OCI-LY7 (cell line): ENCODE results near the gene F8A1. TPM values are rescaled to one million over a fixed set of nuclear protein-coding genes. Genes with fewer than 3 reads are reported as not detected.
"Not testable (repeated sequence)": the region's sequence is repeated elsewhere in the genome, so short reads cannot be mapped to it uniquely, and the experiment has no call there.

ENCODE experiments used
- BruUV-seq: library from RNA; stranded (reverse); fragments of 400-500 nt; replicated peaks from 2 replicates; lab custom pipeline; 2021; lab: Mats Ljungman, UMichigan
- CTCF ChIA-PET: fragments of 300-600 bp; sonication (Branson Sonifier 250); formaldehyde crosslinking; loops from one replicate; lab custom pipeline; 2022; ENCODE audit warnings: antibody characterized with exemption; ENCODE audit not compliant: unreplicated experiment; lab: Charles Lee
- POLR2A ChIA-PET: fragments of 300-600 bp; sonication (Branson Sonifier 250); formaldehyde crosslinking; loops from one replicate; lab custom pipeline; 2022; ENCODE audit warnings: antibody characterized with exemption; lab: Charles Lee
- DNase-seq: peaks from one replicate; pipeline ENCODE4 v3.0.0-alpha.2; 2015; ENCODE audit warnings: low spot score
- H2AFZ ChIP-seq: fragments of 200-600 bp; sonication (generic), shearing (Covaris generic); 2 replicates; pipeline ENCODE4 v1.6.1; 2014; ENCODE audit warnings: mild to moderate bottlenecking, antibody characterized with exemption, low read length, moderate library complexity
- H3K27ac ChIP-seq: fragments of 200-600 bp; sonication (generic); 2 replicates; pipeline ENCODE4 v1.5.1; 2014; ENCODE audit warnings: mixed run types, low read depth, mild to moderate bottlenecking, moderate library complexity, low read length, inconsistent platforms; ENCODE audit not compliant: poor library complexity, severe bottlenecking
- H3K36me3 ChIP-seq: fragments of 200-600 bp; sonication (generic); 2 replicates; pipeline ENCODE4 v1.6.1; 2014; ENCODE audit warnings: mild to moderate bottlenecking, antibody characterized with exemption, low read length, moderate library complexity, mixed read lengths; ENCODE audit not compliant: insufficient read depth
- H3K4me1 ChIP-seq: fragments of 200-600 bp; sonication (generic); 2 replicates; pipeline ENCODE4 v1.5.1; 2014; ENCODE audit warnings: mild to moderate bottlenecking, low read length; ENCODE audit not compliant: insufficient read depth, poor library complexity, severe bottlenecking
- H3K4me2 ChIP-seq: fragments of 200-600 bp; sonication (generic); 2 replicates; pipeline ENCODE4 v1.6.1; 2014; ENCODE audit warnings: mild to moderate bottlenecking, low read length
- H3K4me3 ChIP-seq: fragments of 200-600 bp; sonication (generic); 2 replicates; pipeline ENCODE4 v1.5.1; 2014; ENCODE audit warnings: mild to moderate bottlenecking, low read depth, low read length; ENCODE audit not compliant: poor library complexity, severe bottlenecking
- H3K79me2 ChIP-seq: fragments of 200-600 bp; sonication (generic); 2 replicates; pipeline ENCODE4 v1.6.1; 2016; ENCODE audit warnings: low read depth, mild to moderate bottlenecking, low read length, moderate library complexity, mixed read lengths; ENCODE audit not compliant: insufficient read depth
- H3K9me2 ChIP-seq: fragments of 200-600 bp; sonication (generic); 2 replicates; pipeline ENCODE4 v1.6.1; 2016; ENCODE audit warnings: mild to moderate bottlenecking, low read length, mixed read lengths; ENCODE audit not compliant: insufficient read depth
- H3K9me3 ChIP-seq: fragments of 200-600 bp; sonication (generic); 2 replicates; pipeline ENCODE4 v1.6.1; 2014; ENCODE audit warnings: mild to moderate bottlenecking, mixed run types, low read length, mixed read lengths
- H4K20me1 ChIP-seq: fragments of 200-600 bp; sonication (generic); 2 replicates; pipeline ENCODE4 v1.6.1; 2014; ENCODE audit warnings: mild to moderate bottlenecking, antibody characterized with exemption, low read length, moderate library complexity, mixed read lengths; ENCODE audit not compliant: insufficient read depth
- CTCF ChIP-seq: fragments of 200-600 bp; sonication (generic); conservative IDR thresholded peaks from 2 replicates; pipeline ENCODE4 v1.5.1; 2014; ENCODE audit warnings: mild to moderate bottlenecking, antibody characterized with exemption, low read length, moderate library complexity, mixed read lengths
- EZH2phosphoT487 ChIP-seq: fragments of 200-600 bp; sonication (generic); IDR thresholded peaks from 2 replicates; pipeline ENCODE4 v1.6.1; 2018; ENCODE audit warnings: low read depth, borderline replicate concordance, mild to moderate bottlenecking, mixed run types, antibody characterized with exemption, low read length, moderate library complexity, mixed read lengths
- intact Hi-C: fragments of 100-400 bp; cut with micrococcal nuclease; formaldehyde crosslinking; loops from one replicate; pipeline ENCODE4 v1.10.0; 2022; ENCODE audit not compliant: unreplicated experiment
- total RNA-seq, 2 experiments: library from RNA; depleted of rRNA in 1 of 2; stranded (reverse); fragments of >200 nt in 1 of 2; shearing (Covaris generic) in 1 of 2; gene quantifications; 2 replicates each; pipeline ENCODE4 v1.2.3, GENCODE V29; 2014 to 2022

F8A1 gene
- total RNA-seq, 2 experiments from 2014 or later = 14.1 to 42.4 TPM

- CTCF ChIA-PET, H3K9me2 ChIP-seq, H3K4me1 ChIP-seq, intact Hi-C loops, H3K36me3 ChIP-seq, BruUV-seq, POLR2A ChIA-PET, DNase-seq, H3K4me3 ChIP-seq, H3K79me2 ChIP-seq, H4K20me1 ChIP-seq, H3K27ac ChIP-seq, H3K9me3 ChIP-seq, H3K4me2 ChIP-seq, H2AFZ ChIP-seq: not testable (repeated sequence)
These were observed 24.4 kb downstream of the F8A1 start for GRCh38 chrX:154910528-154910927.

GRCh38 chrX:154914052-154914451 lies 27.9 kb downstream of the F8A1 start:
- Histone ChIP-seq H3K9me2 (no peaks in the 10 kb centered on the region), H4K20me1 (no peaks in the 10 kb centered on the region), H3K4me1 (no peaks in the 10 kb centered on the region), H3K79me2 (no peaks in the 10 kb centered on the region), H3K4me2 (no peak overlapping the region), H3K36me3 (no peaks in the 10 kb centered on the region), H3K4me3 (no peak overlapping the region), H3K27ac (no peak overlapping the region), H3K9me3 (no peaks in the 10 kb centered on the region), H2AFZ (no peak overlapping the region)
- DNase-seq = no peak
- no peak for TF ChIP-seq EZH2phosphoT487
- no peak for TF ChIP-seq CTCF
- BruUV-seq = no TSS peak
- intact Hi-C loops = no loop called here
- POLR2A ChIA-PET = no interaction called here
- CTCF ChIA-PET = no interaction called here

GRCh38 chrX:154918060-154918483 lies 31.9 kb downstream of the F8A1 start:
- TF ChIP-seq CTCF (peak; percentile 84), EZH2phosphoT487 (no peak)
- intact Hi-C loops = loop anchor here (5.0 kb wide), 2 partner anchors 64 to 234 kb away; no protein-coding TSS in a partner anchor

GRCh38 chrX:154924771-154925170 lies 38.6 kb downstream of the F8A1 start:
- H3K4me1 ChIP-seq, H3K4me2 ChIP-seq, POLR2A ChIA-PET, H2AFZ ChIP-seq, BruUV-seq, H3K4me3 ChIP-seq, H3K36me3 ChIP-seq, CTCF ChIA-PET, H3K9me3 ChIP-seq, intact Hi-C loops, H3K9me2 ChIP-seq, H4K20me1 ChIP-seq, H3K27ac ChIP-seq, H3K79me2 ChIP-seq, DNase-seq: not testable (repeated sequence)

More at GRCh38 chrX:154918060-154918483, 31.9 kb downstream of the F8A1 start:
- peak overlapping the region; percentile 58 for H3K4me2 ChIP-seq
- DNase-seq = peak; percentile 42
- H3K4me3 ChIP-seq = peak overlapping the region; percentile 29
- H3K79me2 ChIP-seq = no peaks in the 10 kb centered on the region
- no peaks in the 10 kb centered on the region for H3K9me3 ChIP-seq
- peak overlapping the region; percentile 74; the same call in 1 of the 2 replicates for H2AFZ ChIP-seq
- H3K36me3 ChIP-seq = no peaks in the 10 kb centered on the region
- H4K20me1 ChIP-seq = no peaks in the 10 kb centered on the region
- ChIA-PET CTCF (interaction anchor here (1.4 kb wide), 1 partner anchor 231 kb away, joined by 4 read pairs; no protein-coding TSS in a partner anchor), POLR2A (interaction anchor here (0.7 to 1.0 kb wide), 3 partner anchors 9 to 101 kb away, joined by 3 to 4 read pairs (median 3); no protein-coding TSS in a partner anchor)
- no TSS peak for BruUV-seq
- no peaks in the 10 kb centered on the region for H3K9me2 ChIP-seq
- no peaks in the 10 kb centered on the region for H3K4me1 ChIP-seq
- H3K27ac ChIP-seq = no peak overlapping the region
